Inferior parietal cortex (tissue), 1 donor: ENCODE measurements around the gene FOCAD.

Experiments
- DNase-seq: peaks from one replicate; pipeline ENCODE4 v3.0.0-alpha.2; 2016; ENCODE audit errors: extremely low spot score

The FOCAD gene

GRCh38 chr9:20788526-20789451, 104.7 kb downstream of the FOCAD start:
- DNase-seq = no peak

DNA sequence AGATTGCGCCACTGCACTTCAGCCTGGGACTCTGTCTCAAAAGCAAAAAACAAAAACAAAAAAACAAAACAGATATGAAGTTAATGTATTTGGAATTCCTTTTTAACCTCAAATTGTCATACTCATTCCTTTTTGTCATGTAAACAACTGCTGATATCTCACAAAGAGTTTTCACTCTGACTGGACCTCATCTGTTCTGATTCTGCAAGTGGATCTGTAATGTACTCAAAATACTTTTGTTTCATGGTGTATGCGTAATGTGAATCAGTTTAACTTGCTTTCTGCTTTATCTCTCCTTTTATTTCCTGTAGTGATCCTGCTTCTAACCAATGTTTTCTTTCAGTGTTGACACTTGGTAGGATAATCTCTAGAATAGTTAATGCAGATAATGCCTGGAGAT, 106.7 kb downstream of the FOCAD start:
- no peak for DNase-seq

DNA sequence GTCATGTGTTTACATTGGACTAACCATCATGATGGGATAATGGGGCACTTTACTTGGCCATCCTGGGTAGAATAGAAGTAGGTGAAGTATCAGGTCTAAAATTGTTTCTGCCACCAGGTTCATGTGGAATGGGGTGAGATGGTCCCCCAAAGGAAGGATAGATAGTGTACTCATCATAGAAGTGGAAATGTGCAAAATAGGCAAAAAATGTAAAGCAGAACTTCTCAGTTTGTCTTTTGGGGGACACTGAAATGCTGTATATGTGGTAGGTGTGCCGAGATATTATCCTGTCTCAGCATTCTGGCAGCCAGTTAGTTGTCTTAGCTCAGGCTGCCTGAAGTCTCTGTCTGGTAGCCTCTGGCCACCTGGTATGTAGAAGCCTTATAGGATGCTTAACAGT, 107.6 kb downstream of the FOCAD start:
- DNase-seq = no peak

GRCh38 chr9:20804489-20805250, 120.6 kb downstream of the FOCAD start:
- DNase-seq = no peak

DNA sequence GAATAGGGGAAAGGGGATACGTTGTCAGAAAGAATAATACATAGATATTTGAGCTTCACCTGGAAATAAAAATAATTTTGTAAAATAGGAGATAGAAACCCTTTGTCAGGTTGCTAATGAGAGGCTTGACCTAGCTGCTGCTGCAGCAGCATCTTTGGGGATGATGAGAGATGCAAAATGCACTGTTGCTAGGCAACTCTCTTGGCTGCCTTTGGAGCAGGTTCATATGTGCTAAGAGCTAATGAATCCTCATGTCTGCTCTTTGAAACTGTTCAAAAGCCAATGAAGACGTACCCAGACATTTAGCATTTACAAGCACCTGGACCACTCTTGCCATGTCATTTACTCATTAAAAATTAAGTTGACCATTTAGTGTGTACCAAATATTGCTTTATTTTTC, 121.7 kb downstream of the FOCAD start:
- DNase-seq = peak; percentile 38

GRCh38 chr9:20808002-20808401, 123.9 kb downstream of the FOCAD start:
- DNase-seq = no peak

GRCh38 chr9:20811872-20812271, 127.8 kb downstream of the FOCAD start:
- DNase-seq = no peak

DNA sequence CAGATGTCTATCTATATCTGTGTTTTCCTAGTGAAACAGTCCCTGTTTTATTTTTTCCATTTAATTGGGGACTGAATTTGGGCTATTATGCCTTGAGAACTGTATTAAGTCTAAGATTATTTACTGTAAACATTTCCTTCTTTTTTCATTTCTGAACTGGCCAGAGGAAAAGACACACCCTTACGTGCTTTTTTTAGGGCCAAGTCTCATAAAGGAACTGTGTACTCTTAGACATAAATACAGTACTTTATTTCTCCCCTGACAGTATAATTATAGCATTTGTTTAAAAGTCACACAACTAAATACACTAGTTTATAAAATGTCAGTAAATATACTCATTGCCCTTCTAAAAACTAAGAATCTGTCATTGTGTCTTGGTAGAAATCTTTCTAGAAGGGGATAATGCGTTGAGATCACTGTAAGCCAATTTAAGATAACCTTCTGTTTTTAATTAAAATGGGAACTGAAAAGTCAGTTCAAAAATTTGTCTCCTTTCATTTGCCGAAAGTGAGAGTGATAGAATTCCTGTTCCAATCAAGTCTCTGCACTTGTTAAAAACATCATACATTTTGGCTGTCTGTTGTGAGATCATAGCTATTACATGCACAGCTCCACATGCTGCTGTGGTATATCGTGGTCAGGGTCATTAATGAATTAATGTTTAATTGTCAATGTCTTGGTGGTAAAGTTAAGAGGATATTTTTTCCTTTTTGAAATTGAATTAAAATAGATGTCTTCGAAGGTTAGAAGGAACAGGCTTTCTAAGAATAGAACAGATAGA, 132.1 kb downstream of the FOCAD start:
- no peak for DNase-seq

GRCh38 chr9:20823051-20823450, 139.0 kb downstream of the FOCAD start:
- no peak for DNase-seq

GRCh38 chr9:20831028-20831427, 147.0 kb downstream of the FOCAD start:
- DNase-seq = no peak

- no peak for DNase-seq
Observed at GRCh38 chr9:20832775-20833174, 148.7 kb downstream of the FOCAD start.

DNA sequence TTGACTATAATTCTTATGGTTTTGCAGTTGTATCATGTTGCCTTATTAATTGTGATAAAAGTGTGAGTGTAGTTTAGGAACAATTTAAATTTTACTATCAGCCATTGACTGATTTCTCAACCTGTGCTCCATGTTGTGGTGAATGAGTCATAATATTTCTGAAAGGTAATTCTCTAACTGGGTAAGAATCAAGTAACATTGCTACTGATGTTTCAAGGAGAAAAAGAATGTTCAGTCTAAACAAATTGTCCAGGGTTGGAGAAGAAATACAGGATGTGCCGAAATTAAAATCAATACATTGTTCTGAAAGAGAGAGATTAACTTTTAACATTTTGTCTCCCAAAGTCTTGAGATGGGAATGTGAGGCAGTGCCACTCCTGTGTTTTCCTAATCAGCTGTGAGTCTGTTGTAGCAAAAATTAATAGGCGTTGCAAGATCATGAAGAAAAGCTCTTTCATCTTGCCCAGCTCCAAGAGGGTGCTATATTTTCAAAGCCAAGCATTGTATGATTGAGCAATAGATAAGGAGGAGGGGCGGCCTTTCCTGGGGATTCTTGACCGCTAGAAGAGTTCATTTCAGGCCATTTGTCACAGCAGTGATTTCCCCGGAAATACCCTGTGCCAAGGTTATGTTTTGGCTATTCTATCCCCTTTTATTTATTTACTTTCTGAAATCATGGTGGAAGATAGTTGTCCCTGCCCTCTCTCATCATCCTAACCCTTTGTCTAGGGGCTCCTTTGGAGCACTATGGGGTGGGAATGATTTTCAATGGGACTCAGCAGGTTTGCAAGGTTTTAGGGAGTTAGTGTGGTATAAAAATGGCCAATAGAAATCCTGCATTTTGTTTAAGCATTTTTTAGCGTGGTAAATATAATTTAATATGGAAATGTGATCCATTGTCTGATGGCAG, 151.6 kb downstream of the FOCAD start:
- DNase-seq = no peak

GRCh38 chr9:20837166-20837565, 153.1 kb downstream of the FOCAD start:
- no peak for DNase-seq

DNA sequence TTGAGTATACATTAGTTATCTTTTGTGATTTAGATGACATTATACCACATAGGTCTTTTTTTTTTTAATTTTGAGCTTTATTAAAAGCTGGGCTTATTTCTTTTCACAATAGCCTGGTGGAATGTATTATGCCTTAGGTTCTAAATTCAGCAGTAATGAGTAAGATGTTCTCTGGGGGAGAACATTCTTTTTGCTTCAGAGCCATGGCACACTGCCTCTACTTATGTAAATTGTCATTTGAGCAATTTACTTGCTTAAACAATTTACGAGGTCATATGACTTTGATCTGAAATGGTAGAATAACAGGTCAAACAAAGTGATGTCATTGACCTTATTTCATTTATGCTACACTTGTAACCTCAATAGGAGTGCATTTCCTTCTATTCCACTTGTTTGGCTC, 154.2 kb downstream of the FOCAD start:
- peak; percentile 46 for DNase-seq

GRCh38 chr9:20844916-20845315, 160.9 kb downstream of the FOCAD start:
- no peak for DNase-seq

DNA sequence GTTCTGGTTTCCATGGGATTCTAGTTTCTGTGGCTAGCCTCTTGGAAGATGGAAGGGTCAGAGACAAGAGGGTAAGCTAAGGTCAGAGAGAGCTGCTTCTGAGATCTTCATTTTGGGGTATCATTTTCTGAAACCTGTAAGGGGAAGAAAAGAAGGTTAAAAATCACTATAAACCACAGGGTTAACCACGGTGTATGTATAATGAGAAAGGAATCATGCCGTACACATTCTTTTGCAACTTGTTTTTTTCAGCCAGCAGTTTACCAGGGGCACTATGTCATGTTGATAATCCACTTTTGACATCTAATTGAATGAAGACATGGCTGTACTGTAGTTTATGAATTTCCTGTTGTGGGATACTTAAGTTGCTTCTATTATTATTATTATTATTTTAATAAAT, 164.4 kb downstream of the FOCAD start:
- no peak for DNase-seq

DNA sequence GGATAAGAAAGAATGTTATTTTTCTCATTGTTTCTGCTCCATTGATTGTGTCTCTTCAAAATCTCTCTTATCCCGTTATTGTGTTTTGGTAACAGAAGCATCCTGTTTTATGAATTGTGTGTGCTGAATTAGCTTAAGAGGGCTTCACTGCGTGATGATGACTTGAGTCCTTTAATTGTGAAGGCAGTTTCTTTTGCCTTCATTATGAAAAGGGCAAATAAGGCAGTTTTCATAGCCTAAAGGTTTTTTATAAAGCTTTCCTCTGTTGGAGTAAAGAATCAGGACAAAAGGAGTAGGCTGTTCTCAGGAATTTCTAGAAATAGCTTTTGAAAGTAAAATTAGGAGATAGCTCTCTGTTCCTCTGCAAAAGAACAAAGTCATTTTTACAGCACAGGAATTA, 169.8 kb downstream of the FOCAD start:
- peak; percentile 27 for DNase-seq

DNA sequence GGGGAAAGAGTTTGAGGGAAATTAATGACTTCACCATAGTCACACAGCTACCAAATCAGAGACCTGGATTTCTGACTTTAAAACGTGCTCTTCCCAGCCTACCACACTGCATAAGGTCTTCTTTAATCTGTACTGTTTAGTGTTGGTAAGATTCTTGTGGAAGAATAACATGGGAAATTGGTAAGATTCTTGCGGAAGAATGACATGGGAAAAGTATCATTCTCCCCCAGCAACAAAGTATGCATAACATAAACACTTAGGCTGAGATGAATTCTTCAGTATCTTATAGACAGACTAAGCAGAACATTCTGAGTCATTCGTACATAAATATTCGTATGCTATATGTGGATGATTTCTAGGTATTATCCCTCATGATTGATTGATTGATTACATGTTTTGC, 170.4 kb downstream of the FOCAD start:
- peak; percentile 14 for DNase-seq

DNA sequence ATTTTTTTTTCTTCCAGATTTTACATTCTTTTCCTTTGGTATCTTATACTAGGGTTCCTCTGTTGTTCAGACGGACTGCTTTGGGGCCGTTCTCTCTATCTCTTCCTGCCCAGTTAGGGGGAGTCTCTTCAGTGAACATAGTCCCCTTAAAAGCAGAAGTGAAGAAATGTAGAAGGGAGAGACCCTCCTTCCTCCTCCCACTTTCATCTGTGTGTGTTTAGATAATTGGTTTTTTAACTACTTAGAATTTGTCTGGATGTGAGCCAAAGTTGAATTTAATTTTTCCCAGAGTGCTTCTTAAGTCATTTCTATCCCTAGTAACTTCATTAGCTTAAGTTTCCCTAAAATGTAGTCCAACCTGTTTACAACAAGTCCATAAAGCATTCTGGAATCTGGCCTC, 179.9 kb downstream of the FOCAD start:
- no peak for DNase-seq

DNA sequence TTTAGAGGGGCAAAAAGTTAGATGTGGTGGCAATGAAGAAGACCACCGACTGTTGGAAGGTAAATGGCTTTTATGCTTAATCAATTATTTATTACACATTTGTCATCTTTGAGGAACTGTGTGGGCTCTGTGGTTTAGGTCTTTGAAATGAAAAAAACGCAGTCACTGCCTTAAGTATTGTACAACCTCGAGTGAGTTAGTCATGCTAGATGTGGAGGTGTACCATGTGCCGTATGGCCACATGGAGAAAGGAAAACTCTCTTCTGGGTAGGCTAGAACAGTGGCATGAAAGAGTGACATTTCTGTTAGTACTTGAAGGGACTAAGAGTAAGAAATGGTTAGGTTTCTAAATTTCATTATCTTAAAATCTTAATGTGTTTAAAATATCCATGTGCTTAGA, 181.3 kb downstream of the FOCAD start:
- DNase-seq = no peak

- no peak for DNase-seq
Observed at GRCh38 chr9:20870115-20870514, 186.1 kb downstream of the FOCAD start.
